Midbrain (tissue), 1 donor: ENCODE measurements around the gene GIGYF1.
"Not testable (repeated sequence)": the region's sequence is repeated elsewhere in the genome, so short reads cannot be mapped to it uniquely, and the experiment has no call there.

Source experiments
- DNase-seq: peaks from one replicate; lab custom pipeline; 2025; lab: John Stamatoyannopoulos, UW

Gene GIGYF1, protein sequence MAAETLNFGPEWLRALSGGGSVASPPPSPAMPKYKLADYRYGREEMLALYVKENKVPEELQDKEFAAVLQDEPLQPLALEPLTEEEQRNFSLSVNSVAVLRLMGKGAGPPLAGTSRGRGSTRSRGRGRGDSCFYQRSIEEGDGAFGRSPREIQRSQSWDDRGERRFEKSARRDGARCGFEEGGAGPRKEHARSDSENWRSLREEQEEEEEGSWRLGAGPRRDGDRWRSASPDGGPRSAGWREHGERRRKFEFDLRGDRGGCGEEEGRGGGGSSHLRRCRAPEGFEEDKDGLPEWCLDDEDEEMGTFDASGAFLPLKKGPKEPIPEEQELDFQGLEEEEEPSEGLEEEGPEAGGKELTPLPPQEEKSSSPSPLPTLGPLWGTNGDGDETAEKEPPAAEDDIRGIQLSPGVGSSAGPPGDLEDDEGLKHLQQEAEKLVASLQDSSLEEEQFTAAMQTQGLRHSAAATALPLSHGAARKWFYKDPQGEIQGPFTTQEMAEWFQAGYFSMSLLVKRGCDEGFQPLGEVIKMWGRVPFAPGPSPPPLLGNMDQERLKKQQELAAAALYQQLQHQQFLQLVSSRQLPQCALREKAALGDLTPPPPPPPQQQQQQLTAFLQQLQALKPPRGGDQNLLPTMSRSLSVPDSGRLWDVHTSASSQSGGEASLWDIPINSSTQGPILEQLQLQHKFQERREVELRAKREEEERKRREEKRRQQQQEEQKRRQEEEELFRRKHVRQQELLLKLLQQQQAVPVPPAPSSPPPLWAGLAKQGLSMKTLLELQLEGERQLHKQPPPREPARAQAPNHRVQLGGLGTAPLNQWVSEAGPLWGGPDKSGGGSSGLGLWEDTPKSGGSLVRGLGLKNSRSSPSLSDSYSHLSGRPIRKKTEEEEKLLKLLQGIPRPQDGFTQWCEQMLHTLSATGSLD (N-terminal part only)

DNA sequence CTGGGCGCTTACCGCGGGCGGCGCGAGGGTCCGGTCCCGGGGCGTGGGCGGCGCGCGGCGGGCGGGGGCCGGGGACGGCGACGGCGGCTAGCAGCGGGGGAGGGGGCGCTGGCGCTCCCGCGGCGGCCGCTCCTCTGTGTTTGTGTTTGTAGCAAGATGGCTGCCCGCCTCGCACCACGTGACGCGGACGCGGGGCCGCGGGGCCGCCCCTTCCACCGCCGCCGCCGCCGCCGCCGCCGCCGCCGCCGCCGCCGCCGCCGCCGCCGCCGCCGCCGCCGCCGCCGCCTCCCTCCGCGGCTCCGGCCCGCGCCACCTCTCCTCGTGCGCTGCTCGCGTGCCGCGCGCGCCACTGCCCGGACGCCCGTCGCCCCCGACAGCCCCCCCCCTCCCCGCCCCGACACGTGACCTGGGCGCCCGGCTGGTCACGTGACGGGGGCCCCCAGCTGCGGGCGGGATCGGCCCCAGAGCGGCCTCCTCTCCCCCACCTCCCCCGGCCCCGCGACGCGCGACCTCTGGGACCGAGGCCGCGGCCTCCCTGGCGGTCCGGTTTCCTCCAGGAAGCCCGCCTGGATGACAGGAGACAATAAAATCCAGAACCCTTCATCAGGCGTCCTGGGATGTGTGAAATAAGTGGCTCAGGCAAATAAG lies at the start of gene GIGYF1:
GIGYF1 (minus strand) TSS at position 153 of the 648 bp plus-strand sequence. CDS start 6,012 bp downstream, outside the sequence.
- peak; percentile 65 for DNase-seq

DNA sequence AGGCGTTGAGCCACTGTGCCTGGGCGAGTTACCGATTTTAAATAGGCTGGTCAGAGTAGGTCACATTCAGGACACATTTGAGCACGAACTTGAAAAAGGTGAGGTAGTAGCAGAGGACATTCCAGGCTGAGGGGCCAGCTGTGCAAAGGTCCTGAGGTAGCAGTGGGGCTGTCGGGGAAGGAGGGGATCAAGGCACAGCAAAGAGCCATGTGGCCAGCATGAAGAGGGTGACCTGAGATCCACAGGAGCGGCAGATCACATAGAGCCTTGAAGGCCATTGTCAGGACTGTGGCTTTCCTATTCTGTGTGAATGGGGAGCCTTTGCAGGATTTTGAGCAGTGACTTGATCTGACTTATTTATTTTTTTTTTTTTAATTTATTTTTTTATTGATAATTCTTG lies 45.9 kb upstream of the GIGYF1 start:
- DNase-seq = no peak

DNA sequence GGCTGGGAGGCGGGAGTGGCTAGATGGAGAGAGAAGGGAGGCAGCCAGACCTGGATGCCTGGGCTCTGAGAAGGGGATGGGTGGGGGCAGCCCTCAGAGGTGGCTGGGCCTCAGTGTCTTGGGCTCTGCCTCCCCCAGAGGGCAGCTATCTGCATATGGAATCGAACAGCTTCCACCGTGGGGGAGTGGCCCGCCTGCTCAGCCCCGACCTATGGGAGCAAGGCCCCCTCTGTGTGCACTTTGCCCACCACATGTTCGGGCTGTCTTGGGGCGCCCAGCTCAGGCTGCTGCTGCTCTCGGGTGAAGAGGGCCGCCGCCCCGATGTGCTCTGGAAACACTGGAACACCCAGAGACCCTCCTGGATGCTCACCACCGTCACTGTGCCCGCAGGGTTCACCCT lies 42.6 kb upstream of the GIGYF1 start:
- no peak for DNase-seq

DNA sequence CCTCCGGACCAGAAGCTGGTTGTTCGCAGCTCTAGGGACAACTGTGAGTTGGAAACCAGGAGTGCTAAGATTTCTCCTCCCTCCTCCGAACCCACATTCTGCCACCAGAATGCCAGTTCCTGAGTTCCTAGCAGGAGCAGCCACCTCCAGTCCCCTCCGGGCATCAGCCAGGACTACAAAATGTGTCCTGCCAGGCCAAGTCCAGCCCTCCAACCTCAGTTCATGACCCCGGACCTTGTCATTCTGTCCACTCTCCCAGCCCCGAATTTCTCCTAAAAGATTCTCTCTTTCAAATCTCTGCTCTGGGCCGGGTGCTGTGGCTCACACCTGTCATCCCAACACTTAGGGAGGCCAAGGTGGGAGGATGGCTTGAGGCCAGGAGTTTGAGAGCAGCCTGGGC lies 41.7 kb upstream of the GIGYF1 start:
- no peak for DNase-seq

DNA sequence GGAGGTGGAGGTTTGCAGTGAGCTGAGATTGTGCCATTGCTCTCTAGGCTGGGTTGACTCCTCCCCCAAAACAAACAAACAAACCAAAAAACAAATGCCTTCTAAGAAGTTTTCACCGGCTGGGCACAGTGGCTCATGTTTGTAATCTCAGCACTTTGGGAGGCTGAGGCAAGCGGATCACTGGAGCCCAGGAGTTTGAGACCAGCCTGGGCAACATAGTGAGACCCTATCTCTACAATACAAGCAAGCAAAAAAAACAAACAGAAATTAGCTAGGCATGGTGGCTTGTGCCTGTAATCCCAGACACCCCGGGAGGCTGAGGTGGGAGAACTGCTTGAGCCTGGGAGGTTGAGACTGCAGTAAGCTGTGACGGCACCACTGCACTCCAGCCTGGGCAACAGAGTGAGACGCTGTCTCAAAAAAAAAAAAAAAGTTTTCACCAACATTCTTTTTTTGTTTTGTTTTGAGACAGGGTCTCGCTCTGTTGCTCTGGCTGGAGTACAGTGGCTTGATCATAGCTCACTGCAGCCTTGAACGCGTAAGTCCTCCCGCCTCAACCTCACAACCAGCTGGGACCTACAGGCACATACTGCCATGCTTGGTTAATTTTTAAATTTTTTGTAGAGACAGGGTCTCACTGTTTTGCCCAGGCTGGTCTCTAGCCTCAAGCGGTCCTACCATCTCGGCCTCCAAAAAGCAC lies 38.0 kb upstream of the GIGYF1 start:
- no peak for DNase-seq

DNA sequence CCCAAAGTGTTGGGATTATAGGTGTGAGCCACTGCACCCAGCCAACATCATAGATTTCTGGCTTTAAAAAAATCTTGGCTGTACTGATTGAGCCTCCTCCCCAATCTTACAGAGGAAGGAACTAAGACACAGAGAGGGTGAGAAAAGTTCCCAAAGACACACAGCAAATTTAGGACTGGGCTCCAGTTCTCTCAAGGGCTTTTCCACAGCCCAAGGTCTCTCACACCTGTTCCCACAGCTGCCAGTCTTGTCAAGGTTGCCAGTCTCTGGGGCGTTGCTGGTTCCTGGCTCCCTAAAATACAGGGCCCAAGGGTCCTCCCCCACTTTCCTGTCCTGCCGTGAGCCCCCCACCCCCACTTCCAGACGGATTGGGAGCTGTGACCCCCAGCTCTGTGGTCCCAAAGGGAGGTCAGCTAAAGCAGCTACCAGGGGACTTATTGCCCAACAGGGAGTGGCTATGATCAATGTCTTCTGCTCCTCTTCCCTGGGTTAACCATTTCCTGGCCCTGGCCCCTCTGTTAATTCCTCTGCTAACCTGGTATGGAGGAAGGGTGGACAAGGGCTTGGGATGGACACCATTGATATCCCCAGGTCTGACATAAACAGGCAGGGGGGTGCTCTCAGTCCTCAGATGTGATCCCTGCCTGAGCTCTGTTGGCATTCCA lies 36.2 kb upstream of the GIGYF1 start:
- DNase-seq = no peak

DNA sequence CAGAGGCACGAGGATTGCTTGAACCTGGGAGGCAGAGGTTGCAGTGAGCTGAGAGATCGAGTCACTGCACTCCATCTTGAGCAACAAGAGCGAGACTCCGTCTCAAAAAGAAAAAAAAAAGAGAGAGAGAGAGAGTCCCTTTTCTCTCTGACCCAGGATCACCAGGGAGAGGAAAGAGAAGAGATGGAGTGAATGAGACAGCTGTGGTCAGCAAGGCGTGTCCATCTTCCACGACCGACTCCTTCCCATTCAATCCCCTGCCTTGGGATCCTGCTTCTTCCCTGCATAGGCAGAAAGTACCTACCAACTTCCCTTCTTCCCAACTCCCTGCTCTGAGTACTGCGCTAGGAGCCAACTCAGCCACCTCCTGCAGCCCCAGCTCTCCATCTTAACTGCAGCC lies 34.1 kb upstream of the GIGYF1 start:
- no peak for DNase-seq

DNA sequence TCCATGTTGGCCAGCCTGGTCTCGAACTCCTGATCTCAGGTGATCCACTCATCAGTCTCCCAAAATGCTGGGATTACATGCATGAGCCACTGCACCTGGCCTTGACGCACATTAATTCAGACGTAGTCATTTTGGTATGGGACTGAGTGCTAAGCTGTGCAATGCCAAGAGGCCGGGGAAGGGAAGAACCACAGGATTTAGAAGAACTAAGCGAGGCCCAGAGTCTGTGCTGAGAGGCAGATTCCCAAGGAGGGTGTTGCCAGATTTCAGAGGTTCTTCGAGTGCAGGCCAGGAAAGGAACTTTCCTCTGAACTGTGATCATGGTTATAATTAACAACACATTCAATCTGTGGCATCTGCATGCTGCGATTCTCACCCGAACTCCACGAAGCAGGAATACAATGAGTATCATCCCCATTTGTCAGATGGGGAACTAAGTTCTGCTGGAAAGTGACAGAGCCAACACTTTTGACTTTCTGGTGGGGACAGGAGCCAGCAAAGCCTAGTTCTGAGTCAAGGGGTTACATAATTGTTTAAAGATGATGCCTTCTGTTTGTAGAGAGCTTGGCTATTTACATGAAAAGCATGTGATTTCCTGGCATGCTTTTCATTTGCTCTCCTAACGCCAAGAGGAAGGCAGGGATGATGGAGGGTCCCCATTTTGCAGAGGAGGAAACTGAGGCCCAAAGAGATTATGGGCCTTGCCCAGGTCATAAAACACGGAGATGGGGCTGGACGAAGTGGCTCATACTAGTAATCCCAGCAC lies 33.1 kb upstream of the GIGYF1 start:
- no peak for DNase-seq

DNA sequence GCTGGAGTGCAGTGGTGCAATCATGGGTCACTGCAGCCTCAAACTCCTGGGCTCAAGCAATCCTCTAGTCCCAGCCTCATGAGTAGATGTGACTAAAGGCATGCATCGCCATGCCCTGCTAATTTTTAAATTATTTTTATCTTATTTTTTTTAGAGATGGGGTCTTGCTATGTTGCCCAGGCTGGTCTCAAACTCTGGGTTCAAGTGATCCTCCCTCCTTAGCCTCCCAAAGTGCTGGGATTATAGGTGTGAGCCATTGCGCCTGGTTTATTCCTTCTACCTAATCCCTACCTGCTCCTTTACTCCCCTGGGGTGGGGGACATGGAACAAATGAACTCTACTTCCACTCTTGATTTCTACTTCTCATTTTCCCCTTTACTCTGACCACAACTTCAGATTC lies 30.3 kb upstream of the GIGYF1 start:
- not testable (repeated sequence) for DNase-seq

DNA sequence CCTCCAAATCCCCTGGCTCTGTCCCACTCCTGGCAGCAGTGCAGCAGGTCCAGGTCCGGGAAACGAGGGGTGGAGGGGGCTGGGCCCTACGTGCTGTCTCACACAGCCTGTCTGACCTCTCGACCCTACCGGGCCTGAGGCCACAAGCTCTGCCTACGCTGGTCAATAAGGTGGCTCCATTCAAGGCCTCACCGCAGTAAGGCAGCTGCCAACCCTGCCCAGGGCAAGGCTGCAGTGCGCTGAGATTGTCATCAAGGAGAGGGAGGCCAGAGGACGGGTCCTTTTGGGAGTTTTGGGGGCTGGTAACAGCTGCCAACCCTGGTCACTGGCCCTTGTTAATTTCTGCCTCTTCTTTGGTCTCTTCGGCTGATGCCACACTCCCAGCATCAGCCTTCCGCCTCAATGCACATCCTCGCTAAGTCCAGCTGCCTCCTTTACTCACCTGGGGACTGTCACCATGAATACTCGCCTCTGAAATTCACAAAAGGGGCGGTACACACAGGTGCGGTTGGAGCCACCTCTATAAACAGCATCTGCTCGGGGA lies 29.8 kb upstream of the GIGYF1 start:
- DNase-seq = no peak

DNA sequence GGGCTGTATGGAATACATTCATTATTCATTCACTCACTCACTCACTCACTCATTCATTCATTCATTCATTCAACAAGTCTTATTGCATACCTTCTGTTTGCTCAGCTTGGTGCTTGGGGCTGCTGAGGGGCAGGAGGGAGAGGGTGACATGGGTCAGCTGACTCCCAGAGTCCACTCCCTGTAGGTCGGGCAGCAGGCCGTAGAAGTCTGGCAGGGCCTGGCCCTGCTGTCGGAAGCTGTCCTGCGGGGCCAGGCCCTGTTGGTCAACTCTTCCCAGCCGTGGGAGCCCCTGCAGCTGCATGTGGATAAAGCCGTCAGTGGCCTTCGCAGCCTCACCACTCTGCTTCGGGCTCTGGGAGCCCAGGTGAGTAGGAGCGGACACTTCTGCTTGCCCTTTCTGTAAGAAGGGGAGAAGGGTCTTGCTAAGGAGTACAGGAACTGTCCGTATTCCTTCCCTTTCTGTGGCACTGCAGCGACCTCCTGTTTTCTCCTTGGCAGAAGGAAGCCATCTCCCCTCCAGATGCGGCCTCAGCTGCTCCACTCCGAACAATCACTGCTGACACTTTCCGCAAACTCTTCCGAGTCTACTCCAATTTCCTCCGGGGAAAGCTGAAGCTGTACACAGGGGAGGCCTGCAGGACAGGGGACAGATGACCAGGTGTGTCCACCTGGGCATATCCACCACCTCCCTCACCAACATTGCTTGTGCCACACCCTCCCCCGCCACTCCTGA lies 28.6 kb upstream of the GIGYF1 start:
- no peak for DNase-seq

DNA sequence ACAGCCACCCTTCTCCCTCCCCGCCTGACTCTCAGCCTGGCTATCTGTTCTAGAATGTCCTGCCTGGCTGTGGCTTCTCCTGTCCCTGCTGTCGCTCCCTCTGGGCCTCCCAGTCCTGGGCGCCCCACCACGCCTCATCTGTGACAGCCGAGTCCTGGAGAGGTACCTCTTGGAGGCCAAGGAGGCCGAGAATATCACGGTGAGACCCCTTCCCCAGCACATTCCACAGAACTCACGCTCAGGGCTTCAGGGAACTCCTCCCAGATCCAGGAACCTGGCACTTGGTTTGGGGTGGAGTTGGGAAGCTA lies 27.4 kb upstream of the GIGYF1 start:
- no peak for DNase-seq

DNA sequence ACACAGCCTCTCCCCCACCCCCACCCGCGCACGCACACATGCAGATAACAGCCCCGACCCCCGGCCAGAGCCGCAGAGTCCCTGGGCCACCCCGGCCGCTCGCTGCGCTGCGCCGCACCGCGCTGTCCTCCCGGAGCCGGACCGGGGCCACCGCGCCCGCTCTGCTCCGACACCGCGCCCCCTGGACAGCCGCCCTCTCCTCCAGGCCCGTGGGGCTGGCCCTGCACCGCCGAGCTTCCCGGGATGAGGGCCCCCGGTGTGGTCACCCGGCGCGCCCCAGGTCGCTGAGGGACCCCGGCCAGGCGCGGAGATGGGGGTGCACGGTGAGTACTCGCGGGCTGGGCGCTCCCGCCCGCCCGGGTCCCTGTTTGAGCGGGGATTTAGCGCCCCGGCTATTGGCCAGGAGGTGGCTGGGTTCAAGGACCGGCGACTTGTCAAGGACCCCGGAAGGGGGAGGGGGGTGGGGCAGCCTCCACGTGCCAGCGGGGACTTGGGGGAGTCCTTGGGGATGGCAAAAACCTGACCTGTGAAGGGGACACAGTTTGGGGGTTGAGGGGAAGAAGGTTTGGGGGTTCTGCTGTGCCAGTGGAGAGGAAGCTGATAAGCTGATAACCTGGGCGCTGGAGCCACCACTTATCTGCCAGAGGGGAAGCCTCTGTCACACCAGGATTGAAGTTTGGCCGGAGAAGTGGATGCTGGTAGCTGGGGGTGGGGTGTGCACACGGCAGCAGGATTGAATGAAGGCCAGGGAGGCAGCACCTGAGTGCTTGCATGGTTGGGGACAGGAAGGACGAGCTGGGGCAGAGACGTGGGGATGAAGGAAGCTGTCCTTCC lies 26.8 kb upstream of the GIGYF1 start:
- no peak for DNase-seq

DNA sequence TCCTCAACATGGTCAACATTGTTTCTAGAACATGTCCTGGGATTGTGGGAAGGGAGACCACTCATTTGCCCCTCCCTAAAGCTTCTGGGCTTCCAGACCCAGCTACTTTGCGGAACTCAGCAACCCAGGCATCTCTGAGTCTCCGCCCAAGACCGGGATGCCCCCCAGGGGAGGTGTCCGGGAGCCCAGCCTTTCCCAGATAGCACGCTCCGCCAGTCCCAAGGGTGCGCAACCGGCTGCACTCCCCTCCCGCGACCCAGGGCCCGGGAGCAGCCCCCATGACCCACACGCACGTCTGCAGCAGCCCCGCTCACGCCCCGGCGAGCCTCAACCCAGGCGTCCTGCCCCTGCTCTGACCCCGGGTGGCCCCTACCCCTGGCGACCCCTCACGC lies 26.2 kb upstream of the GIGYF1 start, which contains the start of gene EPO:
EPO (plus strand) TSS at position 190 of the 392 bp plus-strand sequence. CDS start 513 bp downstream, outside the sequence.
- DNase-seq = no peak

DNA sequence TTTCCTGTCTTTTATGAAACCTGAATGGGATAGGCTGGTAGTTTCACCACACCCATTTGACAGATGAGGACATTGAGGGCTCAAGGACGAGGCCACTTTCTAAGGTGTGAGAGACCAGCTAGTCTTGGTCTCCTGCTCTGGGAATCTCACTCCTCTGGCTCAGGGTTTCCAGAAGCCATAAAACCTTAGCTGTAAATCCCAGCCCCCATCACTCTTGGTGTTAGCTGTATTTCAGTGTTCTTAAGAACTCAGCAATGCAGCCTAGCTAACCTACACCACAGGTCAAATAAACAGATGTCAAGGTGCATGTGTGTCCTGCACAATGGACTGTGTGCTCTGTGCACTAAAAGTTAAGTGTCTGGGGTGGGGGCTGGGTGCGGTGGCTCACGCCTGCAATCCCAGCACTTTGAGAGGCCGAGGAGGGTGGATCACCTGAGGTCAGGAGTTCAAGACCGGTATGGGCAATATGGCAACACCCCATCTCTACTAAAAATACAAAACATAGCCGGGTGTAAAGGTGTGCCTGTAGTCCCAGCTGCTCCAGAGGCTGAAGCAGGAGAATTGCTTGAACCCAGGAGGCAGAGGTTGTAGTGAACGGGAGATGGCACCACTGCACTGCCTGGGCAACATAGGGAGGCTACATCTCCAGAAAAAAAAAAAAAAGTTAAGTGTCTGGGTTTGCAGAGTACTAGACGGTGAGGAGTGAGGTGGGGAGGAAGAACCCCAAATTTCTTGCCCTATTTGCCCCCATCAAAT lies 25.7 kb upstream of the GIGYF1 start:
- DNase-seq = no peak

DNA sequence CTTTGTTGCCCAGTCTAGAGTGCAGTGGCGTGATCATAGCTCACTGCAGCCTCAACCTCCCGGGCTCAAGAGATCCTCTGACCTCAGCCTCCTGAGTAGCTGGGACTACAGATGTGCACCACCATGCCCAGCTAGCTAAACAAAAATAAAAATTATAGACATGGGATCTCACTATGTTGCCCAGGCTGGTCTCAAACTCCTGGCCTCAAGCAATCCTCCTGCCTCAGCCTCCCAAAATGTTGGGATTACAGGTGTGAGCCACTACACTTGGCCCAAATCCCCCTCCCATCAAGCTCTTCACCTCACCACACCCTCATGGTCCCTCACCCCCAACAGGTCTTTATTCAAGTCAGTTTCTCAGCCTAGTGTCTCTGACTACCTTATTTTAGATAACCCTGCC lies 23.0 kb upstream of the GIGYF1 start:
- DNase-seq = not testable (repeated sequence)

DNA sequence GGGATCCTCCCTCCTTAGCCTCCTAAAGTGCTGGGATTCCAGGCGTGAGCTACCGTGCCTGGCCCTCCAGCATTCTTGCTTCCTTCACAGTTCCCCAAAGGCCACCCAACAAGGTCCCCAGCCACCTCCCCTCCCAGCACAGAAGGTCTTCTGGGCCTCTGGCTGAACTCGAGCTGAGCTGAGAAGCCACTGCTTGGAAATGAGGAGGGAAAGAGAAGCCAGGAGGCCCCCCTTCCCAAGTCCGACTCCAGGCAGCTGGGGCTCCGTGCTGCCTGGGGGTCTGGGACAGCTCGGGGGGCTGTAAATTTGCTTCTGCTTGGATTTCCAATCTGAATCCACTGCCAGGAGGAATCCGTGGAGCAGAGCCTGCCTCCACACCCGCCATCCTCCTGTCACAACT lies 20.7 kb upstream of the GIGYF1 start:
- no peak for DNase-seq

DNA sequence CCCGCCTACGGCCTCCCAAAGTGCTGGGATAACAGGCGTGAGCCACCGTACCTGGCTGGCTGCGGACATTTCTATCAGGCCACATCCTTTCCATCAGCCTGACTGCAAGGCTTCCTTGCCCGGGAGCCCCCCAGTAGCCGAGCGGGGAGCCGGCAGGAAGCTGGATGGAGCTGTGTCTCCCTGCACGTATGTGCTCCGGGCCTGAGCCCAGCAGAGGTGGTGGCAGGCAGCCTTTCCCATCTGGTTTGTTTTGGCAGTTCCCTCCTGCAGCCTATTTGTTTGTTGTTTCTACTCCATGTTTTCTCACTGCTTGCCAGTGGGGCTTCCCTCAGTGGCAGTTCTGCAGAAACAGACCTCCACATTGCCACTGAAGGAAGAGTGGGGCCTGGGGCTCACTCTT lies 17.3 kb upstream of the GIGYF1 start:
- no peak for DNase-seq
